Suprapubic skin (tissue), 4 donors: ENCODE measurements around the gene SIL1. TPM values are rescaled to one million over a fixed set of nuclear protein-coding genes. Genes with fewer than 3 reads are reported as not detected.

ENCODE experiments used
- DNase-seq, 2 donors: peaks; one replicate each; pipeline ENCODE4 v3.0.0-alpha.2; 2019; ENCODE audit warnings: low spot score in 2 of 2
- H3K27ac ChIP-seq: fragments of 200-600 bp; sonication (generic); one replicate; pipeline ENCODE4 v1.5.1; 2019
- H3K27me3 ChIP-seq: fragments of 200-600 bp; sonication (generic); one replicate; pipeline ENCODE4 v1.5.1; 2019
- H3K36me3 ChIP-seq: fragments of 200-600 bp; sonication (generic); one replicate; pipeline ENCODE4 v1.5.1; 2019
- H3K4me1 ChIP-seq: fragments of 200-600 bp; sonication (generic); one replicate; pipeline ENCODE4 v1.5.1; 2019
- H3K4me3 ChIP-seq: fragments of 200-600 bp; sonication (generic); one replicate; pipeline ENCODE4 v1.5.1; 2019; ENCODE audit warnings: mild to moderate bottlenecking
- H3K9me3 ChIP-seq: fragments of 200-600 bp; sonication (generic); one replicate; pipeline ENCODE4 v1.5.1; 2019
- CTCF ChIP-seq, 2 donors: fragments of 200-600 bp in 1 of 2; fragments of 450-650 bp in 1 of 2; sonication (generic) in 1 of 2; IDR thresholded peaks; one replicate each; pipeline ENCODE4 v1.5.1; 2016 to 2019; ENCODE audit warnings: antibody characterized with exemption in 2 of 2, mild to moderate bottlenecking in 1 of 2, moderate library complexity in 1 of 2
- EP300 ChIP-seq: sonication (generic); formaldehyde crosslinking; IDR thresholded peaks from one replicate; pipeline ENCODE4 v1.6.1; 2017; ENCODE audit warnings: antibody characterized with exemption
- POLR2A ChIP-seq, 2 donors: fragments of 450-650 bp; IDR thresholded peaks; one replicate each; pipeline ENCODE4 v1.6.1; 2017; ENCODE audit warnings: antibody characterized with exemption in 2 of 2, mild to moderate bottlenecking in 2 of 2, moderate library complexity in 2 of 2
- POLR2AphosphoS5 ChIP-seq, 3 donors: sonication (generic); formaldehyde crosslinking; IDR thresholded peaks; one replicate each; pipeline ENCODE4 v1.6.1; 2017; ENCODE audit warnings: antibody characterized with exemption in 3 of 3
- WGBS: methylation state at CpG from one replicate; pipeline ENCODE4 v1.1.5; 2018; 5-methylcytosine and 5-hydroxymethylcytosine counted together
- total RNA-seq, 4 donors: library from RNA; depleted of rRNA; stranded (reverse); fragments of >200 nt; gene quantifications; one replicate each; pipeline ENCODE4 v1.1.0, GENCODE V29; 2016

The SIL1 gene
- total RNA-seq, 4 donors from 2014 or later, result 38.5 to 54.6 (median 41.7) TPM

- peak overlapping the region; percentile 56 for H3K27ac ChIP-seq
- H3K4me3 ChIP-seq, result no peak overlapping the region
- H3K36me3 ChIP-seq, result no peaks in the 10 kb centered on the region
- no peaks in the 10 kb centered on the region for H3K27me3 ChIP-seq
- no peak for DNase-seq
- TF ChIP-seq POLR2A (IDR thresholded peaks at IDR 0.05), result no peak
- TF ChIP-seq POLR2AphosphoS5 (IDR thresholded peaks at IDR 0.05), result no peak
- TF ChIP-seq CTCF (IDR thresholded peaks at IDR 0.05), result no peak
- TF ChIP-seq EP300, result no peak
- peaks cover 25% of the 10 kb centered on the region for H3K4me1 ChIP-seq
- no peaks in the 10 kb centered on the region for H3K9me3 ChIP-seq
- WGBS, result 59% methylated on average over 15 of the region's 15 CpGs
Measured at GRCh38 chr5:139105621-139106071, 92.5 kb downstream of the SIL1 start.

GRCh38 chr5:139104577-139105276 is 93.4 kb downstream of the SIL1 start:
- DNase-seq, result peak in 1 of 2 donors; percentile 72
- no peak overlapping the region for H3K4me3 ChIP-seq
- 20% methylated on average over 10 of the region's 10 CpGs for WGBS
- H3K27ac ChIP-seq, result peak overlapping the region; percentile 56
- no peaks in the 10 kb centered on the region for H3K36me3 ChIP-seq
- H3K27me3 ChIP-seq, result no peaks in the 10 kb centered on the region
- TF ChIP-seq EP300 (no peak), CTCF (IDR thresholded peaks at IDR 0.05) (no peak), POLR2A (IDR thresholded peaks at IDR 0.05) (no peak), POLR2AphosphoS5 (IDR thresholded peaks at IDR 0.05) (peak in 2 of 3 donors; percentile 18 to 22)
- H3K4me1 ChIP-seq, result peaks cover 25% of the 10 kb centered on the region
- no peaks in the 10 kb centered on the region for H3K9me3 ChIP-seq

GRCh38 chr5:139103762-139104161 is 94.4 kb downstream of the SIL1 start:
- no peak for TF ChIP-seq CTCF (IDR thresholded peaks at IDR 0.05)
- no peak for TF ChIP-seq EP300
- TF ChIP-seq POLR2A (IDR thresholded peaks at IDR 0.05), result no peak
- no peak for TF ChIP-seq POLR2AphosphoS5 (IDR thresholded peaks at IDR 0.05)
- no peaks in the 10 kb centered on the region for H3K9me3 ChIP-seq
- no peaks in the 10 kb centered on the region for H3K36me3 ChIP-seq
- H3K4me3 ChIP-seq, result no peak overlapping the region
- H3K27ac ChIP-seq, result no peak overlapping the region
- H3K27me3 ChIP-seq, result no peaks in the 10 kb centered on the region
- peaks cover 25% of the 10 kb centered on the region for H3K4me1 ChIP-seq
- DNase-seq, result no peak

- Histone ChIP-seq H3K4me1 (peaks cover 16% of the 10 kb centered on the region), H3K27me3 (no peaks in the 10 kb centered on the region), H3K4me3 (no peak overlapping the region), H3K27ac (no peak overlapping the region), H3K36me3 (no peaks in the 10 kb centered on the region), H3K9me3 (no peaks in the 10 kb centered on the region)
- DNase-seq, result no peak
- TF ChIP-seq CTCF (IDR thresholded peaks at IDR 0.05), result no peak
- TF ChIP-seq POLR2A (IDR thresholded peaks at IDR 0.05), result no peak
- TF ChIP-seq EP300, result no peak
- TF ChIP-seq POLR2AphosphoS5 (IDR thresholded peaks at IDR 0.05), result no peak
- 56% methylated on average over 3 of the region's 3 CpGs for WGBS
Measured at GRCh38 chr5:139100825-139101224, 97.3 kb downstream of the SIL1 start.

GRCh38 chr5:139094154-139095131 is 103.7 kb downstream of the SIL1 start:
- no peaks in the 10 kb centered on the region for H3K27me3 ChIP-seq
- no peak for DNase-seq
- H3K27ac ChIP-seq, result no peak overlapping the region
- no peak overlapping the region for H3K4me3 ChIP-seq
- TF ChIP-seq POLR2A (IDR thresholded peaks at IDR 0.05) (no peak), POLR2AphosphoS5 (IDR thresholded peaks at IDR 0.05) (no peak), CTCF (IDR thresholded peaks at IDR 0.05) (no peak)
- H3K9me3 ChIP-seq, result no peaks in the 10 kb centered on the region
- no peaks in the 10 kb centered on the region for H3K36me3 ChIP-seq
- WGBS, result 79% methylated on average over 1 of the region's 1 CpG
- no peaks in the 10 kb centered on the region for H3K4me1 ChIP-seq
